HL-60/S4 treated with phorbol 12-myristate 13-acetate at 8.2 ng/mL for 4 days and 3 days (cell line): ENCODE data around the gene CHMP1A.
"Not testable (repeated sequence)": the region's sequence is repeated elsewhere in the genome, so short reads cannot be mapped to it uniquely, and the experiment has no call there.

Source experiments
- in situ Hi-C: fragments of 300-500 bp; cut with MboI; formaldehyde crosslinking; loops from 2 replicates; pipeline ENCODE4 v1.15.0; 2022; ENCODE audit warnings: low sequenced_read_pairs

Gene CHMP1A

GRCh38 chr16:89693289-89693731 is 35.8 kb upstream of the CHMP1A start:
- in situ Hi-C loops: no loop called here

DNA sequence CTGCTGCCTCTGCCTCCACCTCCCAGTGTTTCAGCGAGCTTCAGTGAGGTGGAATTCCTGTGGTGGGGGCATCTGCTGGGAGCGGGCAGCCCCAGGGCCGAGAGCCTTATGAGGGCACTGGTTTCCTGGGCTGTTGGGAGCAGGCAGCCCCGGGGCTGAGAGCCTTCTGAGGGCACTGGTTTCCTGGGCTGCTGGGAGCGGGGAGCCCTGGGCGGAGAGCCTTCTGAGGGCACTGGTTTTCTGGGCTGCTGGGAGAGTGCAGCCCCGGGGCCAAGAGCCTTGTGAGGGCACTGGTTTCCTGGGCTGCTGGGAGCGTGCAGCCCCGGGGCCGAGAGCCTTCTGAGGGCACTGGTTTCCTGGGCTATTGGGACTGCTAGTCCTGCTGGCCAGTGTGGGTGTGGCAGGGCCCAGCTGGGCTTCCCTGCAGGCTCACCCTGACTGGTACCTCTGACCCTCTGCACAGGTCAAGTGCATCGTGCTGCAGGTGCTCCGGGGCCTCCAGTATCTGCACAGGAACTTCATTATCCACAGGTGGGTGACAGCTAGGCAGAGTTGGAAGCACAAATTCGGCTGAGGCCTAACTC is 34.6 kb upstream of the CHMP1A start:
- in situ Hi-C loops: no loop called here

DNA sequence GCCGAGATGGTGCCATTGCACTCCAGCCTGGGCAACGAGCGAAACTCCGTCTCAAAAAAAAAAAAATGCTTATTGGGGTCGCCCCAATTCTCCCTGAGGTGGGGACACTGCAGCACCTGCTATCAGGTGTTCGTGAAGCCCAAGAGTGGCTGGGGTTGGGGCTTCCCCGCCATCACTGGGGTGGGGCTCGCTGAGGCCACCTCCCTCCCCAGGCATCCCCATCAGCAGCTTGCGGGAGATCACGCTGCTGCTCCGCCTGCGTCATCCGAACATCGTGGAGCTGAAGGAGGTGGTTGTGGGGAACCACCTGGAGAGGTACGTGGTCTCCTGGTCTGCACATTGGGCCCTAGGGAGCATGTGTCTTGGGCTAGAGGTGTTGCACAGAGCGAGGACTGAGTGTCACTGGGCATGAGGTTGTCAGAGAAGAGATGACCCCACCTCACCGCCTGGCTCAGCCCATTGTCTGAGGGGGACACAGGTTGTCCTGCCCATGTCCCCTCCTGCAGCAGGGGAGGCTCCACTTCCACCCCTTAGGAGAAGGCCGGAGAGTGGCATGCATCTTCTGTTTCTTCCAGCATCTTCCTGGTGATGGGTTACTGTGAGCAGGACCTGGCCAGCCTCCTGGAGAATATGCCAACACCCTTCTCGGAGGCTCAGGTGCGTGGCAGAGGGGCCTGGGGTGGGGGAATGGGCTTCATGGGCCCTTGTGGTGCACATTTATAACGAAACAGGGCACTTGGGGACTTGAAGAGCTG is 33.9 kb upstream of the CHMP1A start:
- in situ Hi-C loops: no loop called here

- in situ Hi-C loops: no loop called here
These were observed 32.9 kb upstream of the CHMP1A start for GRCh38 chr16:89690392-89690901.

DNA sequence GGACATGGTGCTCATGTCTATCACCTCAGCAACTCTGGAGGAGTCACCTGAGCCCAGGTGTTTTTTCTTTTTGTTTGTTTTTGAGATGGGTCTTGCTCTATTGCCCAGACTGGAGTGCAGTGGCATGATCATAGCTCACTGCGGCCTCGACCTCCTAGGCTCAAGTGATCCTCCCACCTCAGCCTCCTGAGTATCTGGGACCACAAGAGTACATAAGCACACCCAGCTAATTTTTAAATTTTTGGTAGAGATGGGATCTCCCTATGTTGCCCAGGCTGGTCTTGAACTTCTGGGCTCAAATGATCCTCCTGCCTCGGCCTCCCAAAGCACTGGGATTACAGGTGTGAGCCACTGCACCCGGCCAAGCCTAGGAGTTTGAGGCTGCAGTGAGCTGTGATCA is 32.1 kb upstream of the CHMP1A start:
- in situ Hi-C loops: not testable (repeated sequence)

- in situ Hi-C loops: no loop called here
These were observed 31.6 kb upstream of the CHMP1A start for GRCh38 chr16:89689142-89689541.

GRCh38 chr16:89688395-89688794 is 30.9 kb upstream of the CHMP1A start:
- in situ Hi-C loops: no loop called here

DNA sequence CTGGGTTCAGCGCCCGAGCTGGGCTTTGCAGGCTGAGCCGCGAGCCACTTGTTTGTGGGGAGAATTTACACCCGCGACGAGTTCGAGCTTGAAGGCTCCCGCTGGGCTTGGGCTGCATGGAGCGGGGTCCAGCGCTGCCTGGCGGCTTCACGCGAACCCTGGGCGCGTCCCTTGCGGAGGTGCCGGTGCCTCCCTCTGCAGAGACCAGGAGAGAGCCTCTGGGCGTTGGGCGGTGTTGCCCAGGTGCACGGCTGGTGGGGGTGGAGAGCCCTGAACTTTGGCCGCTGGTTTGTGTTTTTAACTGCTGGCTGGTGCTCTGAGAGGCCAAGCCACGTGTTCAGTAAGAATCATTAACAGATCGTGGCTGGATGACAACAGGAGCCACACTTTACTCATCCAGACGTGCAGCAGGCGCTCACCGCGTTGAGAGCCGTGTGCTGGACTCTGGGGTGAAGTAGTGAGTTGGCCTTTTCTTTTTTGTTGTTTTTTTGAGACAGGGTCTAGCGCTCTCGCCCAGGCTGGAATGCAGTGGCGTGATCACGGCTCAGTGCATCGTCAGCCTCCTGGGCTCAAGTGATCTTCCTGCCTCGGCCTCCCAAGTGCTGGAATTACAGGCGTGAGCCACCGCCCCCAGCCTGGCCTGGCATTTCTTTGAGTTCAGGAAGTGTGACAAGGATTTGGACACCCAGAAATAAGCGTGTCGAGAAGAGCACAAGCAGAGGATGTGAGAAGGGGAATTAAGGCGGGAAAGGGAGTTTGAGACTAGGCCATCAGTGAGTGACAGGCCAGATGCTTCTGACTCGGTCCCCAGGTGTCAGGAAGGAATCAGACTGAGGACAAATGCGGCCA is 29.8 kb upstream of the CHMP1A start:
- in situ Hi-C loops: no loop called here

DNA sequence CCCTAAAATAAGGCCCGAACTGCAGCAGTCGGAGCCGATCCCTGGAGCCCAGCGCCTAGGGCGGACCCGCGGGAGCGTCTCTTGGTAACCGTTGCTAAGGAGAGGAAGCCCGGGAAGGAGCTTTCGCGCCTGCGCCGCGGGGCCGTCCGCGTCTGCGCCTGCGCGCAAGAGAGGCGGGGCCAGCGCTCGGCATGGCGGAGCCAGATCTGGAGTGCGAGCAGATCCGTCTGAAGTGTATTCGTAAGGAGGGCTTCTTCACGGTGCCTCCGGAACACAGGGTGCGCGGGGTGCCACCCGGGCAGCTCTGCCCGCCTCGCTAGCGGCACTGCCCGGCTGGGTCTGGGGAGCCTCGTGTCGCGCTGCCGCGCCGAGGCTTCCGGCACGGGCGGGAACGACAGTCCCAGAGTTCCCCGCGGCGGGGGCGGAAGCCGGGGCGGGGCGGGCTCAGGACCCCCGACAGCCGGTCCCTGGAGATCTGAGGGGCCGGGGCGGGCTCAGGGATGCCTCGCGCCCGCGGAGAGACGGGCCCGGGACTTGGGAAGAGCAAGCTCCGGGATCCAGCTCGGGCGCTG is 29.1 kb upstream of the CHMP1A start, which contains the start of gene CDK10:
Gene CDK10 (plus strand): TSS at position 170 of the 572 bp plus-strand sequence. CDS start 22 bp downstream, at position 192.
- in situ Hi-C loops: no loop called here

DNA sequence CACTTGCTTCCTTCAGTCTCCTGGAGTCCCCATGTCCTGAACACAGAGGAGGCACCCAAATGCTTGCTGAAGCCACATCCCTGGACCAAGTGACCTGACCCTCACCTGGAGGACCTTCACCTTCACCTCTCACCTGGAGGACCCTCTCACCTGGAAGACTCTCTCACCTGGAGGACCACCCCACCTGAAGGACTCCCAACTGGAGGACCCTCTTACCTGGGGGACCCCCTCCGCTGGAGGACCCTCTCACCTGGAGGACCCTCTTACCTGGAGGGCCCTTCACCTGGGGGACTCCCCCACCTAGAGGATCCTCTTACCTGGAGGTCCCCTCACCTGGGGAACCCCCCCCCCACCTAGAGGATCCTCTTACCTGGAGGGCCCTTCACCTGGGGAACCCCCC is 28.4 kb upstream of the CHMP1A start:
- in situ Hi-C loops: no loop called here

- in situ Hi-C loops: no loop called here
These were observed 20.8 kb upstream of the CHMP1A start for GRCh38 chr16:89678258-89678657.

DNA sequence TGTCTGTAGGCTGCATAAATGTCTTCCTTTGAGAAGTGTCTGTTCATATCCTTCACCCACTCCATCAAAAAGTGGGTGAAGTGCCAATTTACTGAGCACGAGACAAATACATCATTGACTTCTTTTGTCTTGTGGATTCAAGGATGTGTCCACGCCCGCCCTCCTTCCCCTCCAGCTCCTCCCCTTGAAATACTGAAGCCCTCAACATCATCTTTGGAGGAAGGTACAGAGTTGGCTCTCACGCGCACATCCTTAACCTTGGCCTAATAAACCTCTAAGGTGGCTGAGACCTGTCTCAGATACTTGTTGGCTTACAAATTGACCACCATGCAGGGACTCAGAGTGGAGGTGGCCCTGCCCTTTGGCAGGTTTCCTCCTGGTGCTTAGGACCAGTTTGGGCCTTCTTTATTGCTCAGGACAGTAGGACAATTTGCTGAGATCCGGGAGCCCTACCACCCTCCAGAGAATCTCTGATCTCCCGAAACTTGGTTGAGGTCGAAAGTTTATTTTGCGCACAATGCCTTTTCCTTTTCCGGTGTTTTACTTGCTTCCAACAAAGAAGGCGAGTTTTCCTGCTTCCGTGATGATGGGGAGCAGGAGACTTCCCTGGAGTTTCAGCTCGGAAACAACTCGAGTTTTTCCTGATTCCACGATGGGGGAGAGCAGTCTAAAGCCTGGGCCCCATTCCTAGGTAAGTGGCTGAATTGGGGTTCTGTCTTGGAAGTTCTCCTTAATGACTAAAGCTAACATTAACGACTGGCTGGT is 14.9 kb upstream of the CHMP1A start:
- in situ Hi-C loops: no loop called here

GRCh38 chr16:89671565-89671964 is 14.1 kb upstream of the CHMP1A start:
- in situ Hi-C loops: not testable (repeated sequence)

GRCh38 chr16:89670496-89671431 is 13.3 kb upstream of the CHMP1A start:
- in situ Hi-C loops: no loop called here

- in situ Hi-C loops: no loop called here
These were observed 12.2 kb upstream of the CHMP1A start for GRCh38 chr16:89669755-89670154.

GRCh38 chr16:89668790-89669158 is 11.3 kb upstream of the CHMP1A start:
- in situ Hi-C loops: no loop called here

GRCh38 chr16:89667633-89668032 is 10.1 kb upstream of the CHMP1A start:
- in situ Hi-C loops: no loop called here

- in situ Hi-C loops: not testable (repeated sequence)
These were observed 9.5 kb upstream of the CHMP1A start for GRCh38 chr16:89667000-89667399.

GRCh38 chr16:89664238-89664637 is 6.7 kb upstream of the CHMP1A start:
- in situ Hi-C loops: not testable (repeated sequence)
